T-helper 2 cell treated with Interferon-gamma antibody and Interleukin-4, amounts not matched to agents 5 μg/mL and 100 μg/mL, for 36 hours (primary cell): ENCODE results near the gene ECT2L.

Source experiments
- DNase-seq: peaks from one replicate; pipeline ENCODE4 v3.0.0; 2021; ENCODE audit warnings: low spot score
- H3K27ac Mint-ChIP-seq: one replicate; pipeline ENCODE4 v1.8.0; 2021; ENCODE audit warnings: mild to moderate bottlenecking, mixed read lengths
- H3K27me3 Mint-ChIP-seq: one replicate; pipeline ENCODE4 v1.8.0; 2021; ENCODE audit warnings: low read depth, mixed read lengths
- H3K36me3 Mint-ChIP-seq: one replicate; pipeline ENCODE4 v1.8.0; 2021; ENCODE audit warnings: low read depth, mixed read lengths
- H3K4me1 Mint-ChIP-seq: one replicate; pipeline ENCODE4 v1.8.0; 2021; ENCODE audit warnings: low read depth, mixed read lengths
- H3K4me3 Mint-ChIP-seq: one replicate; pipeline ENCODE4 v1.8.0; 2022; ENCODE audit warnings: mild to moderate bottlenecking, moderate library complexity, mixed read lengths
- H3K9me3 Mint-ChIP-seq: one replicate; pipeline ENCODE4 v1.8.0; 2021; ENCODE audit warnings: mixed read lengths

The ECT2L gene

DNA sequence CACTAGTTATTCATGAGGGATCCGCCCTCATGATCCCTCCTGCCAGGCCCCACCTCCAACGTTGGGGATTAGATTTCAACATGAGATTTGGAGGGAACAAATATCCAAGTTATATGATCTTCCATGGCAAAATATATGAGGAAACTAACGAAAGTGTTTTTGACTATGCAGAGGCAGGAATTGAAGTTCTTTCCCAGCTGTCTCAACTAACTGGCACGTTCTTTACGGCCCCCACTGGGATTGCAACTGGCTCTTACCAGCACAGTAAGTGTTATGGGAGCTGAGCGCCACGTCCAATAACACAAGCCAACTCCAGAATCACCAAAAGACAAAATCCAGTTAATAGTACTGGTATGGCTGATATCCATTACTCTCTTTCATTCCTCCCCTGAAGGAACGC is 66.6 kb downstream of the ECT2L start:
- no peaks in the 10 kb centered on the region for H3K36me3 Mint-ChIP-seq
- H3K4me1 Mint-ChIP-seq = no peaks in the 10 kb centered on the region
- H3K4me3 Mint-ChIP-seq = no peak overlapping the region

DNA sequence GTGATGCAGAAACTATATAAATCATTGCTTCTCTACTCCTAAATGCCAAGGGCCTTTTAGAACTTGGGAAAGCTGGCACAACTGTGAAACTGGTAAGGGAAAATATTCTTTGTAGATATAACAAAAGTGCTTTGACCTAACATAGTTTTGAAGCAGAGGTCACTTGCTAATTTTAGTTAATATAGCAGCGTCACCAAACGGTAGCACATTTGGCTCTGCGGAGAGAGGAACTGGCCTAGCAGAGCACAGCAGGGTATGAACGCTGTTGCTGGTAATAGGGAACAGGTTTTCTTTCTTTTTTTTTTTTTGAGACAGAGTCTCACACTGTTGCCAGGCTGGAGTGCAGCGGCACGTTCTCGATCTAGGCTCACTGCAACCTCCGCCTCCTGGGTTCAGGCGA is 67.4 kb downstream of the ECT2L start:
- no peak for DNase-seq
- H3K4me1 Mint-ChIP-seq = no peaks in the 10 kb centered on the region
- H3K4me3 Mint-ChIP-seq = no peak overlapping the region
- peaks cover 8% of the 10 kb centered on the region for H3K27me3 Mint-ChIP-seq
- no peaks in the 10 kb centered on the region for H3K36me3 Mint-ChIP-seq
- H3K9me3 Mint-ChIP-seq = no peaks in the 10 kb centered on the region
- H3K27ac Mint-ChIP-seq = no peak overlapping the region

More for the DNA sequence above, 66.6 kb downstream of the ECT2L start:
- peaks cover 8% of the 10 kb centered on the region for H3K27me3 Mint-ChIP-seq
- H3K9me3 Mint-ChIP-seq = no peaks in the 10 kb centered on the region
- no peak overlapping the region for H3K27ac Mint-ChIP-seq
- no peak for DNase-seq

GRCh38 chr6:138864343-138864890 is 68.5 kb downstream of the ECT2L start:
- H3K27me3 Mint-ChIP-seq = peaks cover 8% of the 10 kb centered on the region
- no peak overlapping the region for H3K27ac Mint-ChIP-seq
- no peaks in the 10 kb centered on the region for H3K9me3 Mint-ChIP-seq
- no peak for DNase-seq
- H3K36me3 Mint-ChIP-seq = no peaks in the 10 kb centered on the region
- no peaks in the 10 kb centered on the region for H3K4me1 Mint-ChIP-seq
- H3K4me3 Mint-ChIP-seq = no peak overlapping the region

DNA sequence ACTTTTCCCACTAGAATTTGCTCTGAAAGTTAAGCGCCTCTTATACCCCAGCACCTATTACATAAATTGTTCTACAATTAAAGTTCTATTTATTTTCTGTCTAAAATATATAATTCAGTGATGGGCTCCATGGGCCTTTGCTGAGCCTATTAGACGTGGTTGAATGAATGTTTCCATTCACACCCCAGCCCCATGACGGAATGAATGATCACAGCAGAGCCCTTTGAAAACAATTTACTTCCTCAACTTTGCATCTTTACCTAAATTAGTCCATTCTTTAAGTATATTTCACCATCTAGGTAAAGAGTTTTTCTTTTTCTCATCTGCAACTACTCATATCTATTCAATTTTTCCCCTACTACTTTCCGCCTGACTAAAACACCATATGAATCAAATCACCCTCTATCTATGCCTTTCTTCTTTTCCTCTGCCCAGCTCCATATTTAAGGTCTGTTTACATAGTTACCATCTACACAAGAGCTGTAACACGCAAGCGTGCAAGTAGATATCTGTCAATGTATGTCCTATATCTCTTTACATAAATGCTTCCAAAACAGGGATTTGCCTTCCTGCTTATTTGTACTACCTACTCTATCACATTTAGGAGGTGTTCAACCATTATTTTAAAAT is 69.7 kb downstream of the ECT2L start:
- Mint-ChIP-seq H3K9me3 (no peaks in the 10 kb centered on the region), H3K4me1 (no peaks in the 10 kb centered on the region), H3K27me3 (peaks cover 8% of the 10 kb centered on the region), H3K36me3 (no peaks in the 10 kb centered on the region), H3K4me3 (no peak overlapping the region), H3K27ac (no peak overlapping the region)
- DNase-seq = no peak

- Mint-ChIP-seq H3K27ac (no peak overlapping the region), H3K27me3 (no peaks in the 10 kb centered on the region), H3K4me1 (no peaks in the 10 kb centered on the region), H3K4me3 (no peak overlapping the region), H3K9me3 (no peaks in the 10 kb centered on the region), H3K36me3 (no peaks in the 10 kb centered on the region)
- DNase-seq = no peak
Measured at GRCh38 chr6:138868181-138868580, 72.3 kb downstream of the ECT2L start.

GRCh38 chr6:138869398-138869797 is 73.5 kb downstream of the ECT2L start:
- Mint-ChIP-seq H3K4me3 (no peak overlapping the region), H3K9me3 (no peaks in the 10 kb centered on the region), H3K4me1 (no peaks in the 10 kb centered on the region), H3K27ac (no peak overlapping the region), H3K27me3 (no peaks in the 10 kb centered on the region), H3K36me3 (no peaks in the 10 kb centered on the region)
- no peak for DNase-seq

GRCh38 chr6:138873191-138873590 is 77.3 kb downstream of the ECT2L start:
- H3K4me1 Mint-ChIP-seq = no peaks in the 10 kb centered on the region
- DNase-seq = no peak
- H3K4me3 Mint-ChIP-seq = no peak overlapping the region
- no peaks in the 10 kb centered on the region for H3K36me3 Mint-ChIP-seq
- H3K27me3 Mint-ChIP-seq = no peaks in the 10 kb centered on the region
- no peak overlapping the region for H3K27ac Mint-ChIP-seq
- H3K9me3 Mint-ChIP-seq = no peaks in the 10 kb centered on the region

- Mint-ChIP-seq H3K36me3 (no peaks in the 10 kb centered on the region), H3K27me3 (no peaks in the 10 kb centered on the region), H3K9me3 (no peaks in the 10 kb centered on the region), H3K27ac (no peak overlapping the region), H3K4me1 (no peaks in the 10 kb centered on the region), H3K4me3 (no peak overlapping the region)
- DNase-seq = no peak
Measured at GRCh38 chr6:138882369-138883017, 86.6 kb downstream of the ECT2L start.

- no peaks in the 10 kb centered on the region for H3K9me3 Mint-ChIP-seq
- DNase-seq = no peak
- no peak overlapping the region for H3K4me3 Mint-ChIP-seq
- no peaks in the 10 kb centered on the region for H3K36me3 Mint-ChIP-seq
- H3K27ac Mint-ChIP-seq = no peak overlapping the region
- H3K27me3 Mint-ChIP-seq = no peaks in the 10 kb centered on the region
- H3K4me1 Mint-ChIP-seq = no peaks in the 10 kb centered on the region
Measured at GRCh38 chr6:138885156-138885819, 89.4 kb downstream of the ECT2L start.

- Mint-ChIP-seq H3K27ac (no peak overlapping the region), H3K4me1 (no peaks in the 10 kb centered on the region), H3K27me3 (no peaks in the 10 kb centered on the region), H3K9me3 (no peaks in the 10 kb centered on the region), H3K36me3 (no peaks in the 10 kb centered on the region), H3K4me3 (no peak overlapping the region)
- no peak for DNase-seq
Measured at GRCh38 chr6:138891255-138891986, 95.5 kb downstream of the ECT2L start.

- H3K4me1 Mint-ChIP-seq = no peaks in the 10 kb centered on the region
- no peaks in the 10 kb centered on the region for H3K9me3 Mint-ChIP-seq
- no peak for DNase-seq
- peaks cover 17% of the 10 kb centered on the region for H3K36me3 Mint-ChIP-seq
- no peaks in the 10 kb centered on the region for H3K27me3 Mint-ChIP-seq
- H3K4me3 Mint-ChIP-seq = no peak overlapping the region
- no peak overlapping the region for H3K27ac Mint-ChIP-seq
Measured at GRCh38 chr6:138896104-138896756, 100.3 kb downstream of the ECT2L start.

GRCh38 chr6:138897031-138897430 is 101.1 kb downstream of the ECT2L start:
- Mint-ChIP-seq H3K4me3 (no peak overlapping the region), H3K27me3 (no peaks in the 10 kb centered on the region), H3K36me3 (peaks cover 17% of the 10 kb centered on the region), H3K9me3 (no peaks in the 10 kb centered on the region), H3K4me1 (no peaks in the 10 kb centered on the region), H3K27ac (no peak overlapping the region)
- no peak for DNase-seq

DNA sequence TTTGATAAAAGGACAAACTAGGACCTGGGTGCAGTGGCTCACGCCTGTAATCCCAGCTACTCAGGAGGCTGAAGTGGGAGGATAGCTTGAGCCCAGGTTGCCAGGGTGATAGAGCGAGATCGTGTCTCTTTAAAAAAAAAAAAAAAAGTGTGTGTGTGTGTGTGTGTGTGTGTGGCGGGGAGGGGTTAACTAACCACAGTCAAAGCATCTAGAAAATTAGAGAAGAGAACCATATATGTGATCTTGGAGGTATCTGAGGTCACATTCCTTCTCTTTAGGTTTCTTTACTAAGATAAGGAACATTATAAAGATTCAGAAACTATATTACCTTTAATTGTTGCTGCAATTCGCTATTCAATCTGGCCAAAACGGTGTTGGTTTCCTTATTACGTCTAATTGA is 111.3 kb downstream of the ECT2L start:
- DNase-seq = no peak
- Mint-ChIP-seq H3K4me1 (no peaks in the 10 kb centered on the region), H3K27ac (no peak overlapping the region), H3K36me3 (peaks cover 54% of the 10 kb centered on the region), H3K4me3 (no peak overlapping the region), H3K9me3 (no peaks in the 10 kb centered on the region), H3K27me3 (no peaks in the 10 kb centered on the region)
